Sigmoid colon (tissue), 4 donors: Measurements from ENCODE around the gene RCOR1.

Experiments used
- EP300 ChIP-seq, 4 donors: sonication (generic); formaldehyde crosslinking; IDR thresholded peaks; one replicate each; pipeline ENCODE4 v1.6.1; 2017; ENCODE audit warnings: antibody characterized with exemption in 4 of 4
- POLR2A ChIP-seq, 2 donors: fragments of 450-650 bp; IDR thresholded peaks; one replicate each; pipeline ENCODE4 v1.6.1; 2016; ENCODE audit warnings: antibody characterized with exemption in 2 of 2, mild to moderate bottlenecking in 2 of 2, moderate library complexity in 2 of 2
- POLR2AphosphoS5 ChIP-seq, 4 donors: sonication (generic); formaldehyde crosslinking; IDR thresholded peaks; one replicate each; pipeline ENCODE4 v1.6.1; 2017; ENCODE audit warnings: antibody characterized with exemption in 4 of 4
- TF ChIP-seq, protein P1 (sequence below), 4 experiments: fragments of 450-650 bp in 3 of 4; fragments of 200-600 bp in 1 of 4; IDR thresholded peaks; one replicate each; pipeline ENCODE4 v1.5.1; 2016 to 2019; ENCODE audit warnings: antibody characterized with exemption in 4 of 4, mild to moderate bottlenecking in 3 of 4, moderate library complexity in 2 of 4

DNA sequence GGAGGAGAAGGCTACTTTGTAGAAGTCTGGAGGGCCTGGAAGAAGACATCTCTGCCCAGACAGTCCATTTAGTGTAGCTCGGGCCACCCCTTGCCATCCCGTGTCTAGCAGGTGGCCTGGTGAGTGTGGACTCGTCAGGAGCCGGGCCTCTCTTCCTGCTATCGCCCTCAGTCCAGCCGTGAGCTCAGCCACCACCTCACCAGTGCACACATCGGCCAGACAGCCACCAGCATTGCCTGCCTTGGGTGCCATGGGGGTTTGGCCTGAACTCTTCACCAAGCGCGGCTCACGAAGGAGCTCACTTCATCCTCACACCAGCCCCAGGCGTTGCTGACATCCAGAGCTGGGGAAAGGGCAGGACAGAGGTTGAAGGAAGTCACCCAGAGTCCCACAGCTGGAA lies 165.2 kb downstream of the RCOR1 start:
- TF ChIP-seq, protein P1, sequence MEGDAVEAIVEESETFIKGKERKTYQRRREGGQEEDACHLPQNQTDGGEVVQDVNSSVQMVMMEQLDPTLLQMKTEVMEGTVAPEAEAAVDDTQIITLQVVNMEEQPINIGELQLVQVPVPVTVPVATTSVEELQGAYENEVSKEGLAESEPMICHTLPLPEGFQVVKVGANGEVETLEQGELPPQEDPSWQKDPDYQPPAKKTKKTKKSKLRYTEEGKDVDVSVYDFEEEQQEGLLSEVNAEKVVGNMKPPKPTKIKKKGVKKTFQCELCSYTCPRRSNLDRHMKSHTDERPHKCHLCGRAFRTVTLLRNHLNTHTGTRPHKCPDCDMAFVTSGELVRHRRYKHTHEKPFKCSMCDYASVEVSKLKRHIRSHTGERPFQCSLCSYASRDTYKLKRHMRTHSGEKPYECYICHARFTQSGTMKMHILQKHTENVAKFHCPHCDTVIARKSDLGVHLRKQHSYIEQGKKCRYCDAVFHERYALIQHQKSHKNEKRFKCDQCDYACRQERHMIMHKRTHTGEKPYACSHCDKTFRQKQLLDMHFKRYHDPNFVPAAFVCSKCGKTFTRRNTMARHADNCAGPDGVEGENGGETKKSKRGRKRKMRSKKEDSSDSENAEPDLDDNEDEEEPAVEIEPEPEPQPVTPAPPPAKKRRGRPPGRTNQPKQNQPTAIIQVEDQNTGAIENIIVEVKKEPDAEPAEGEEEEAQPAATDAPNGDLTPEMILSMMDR (IDR thresholded peaks at IDR 0.05), result no peak
- TF ChIP-seq POLR2A (IDR thresholded peaks at IDR 0.05), result no peak
- no peak for TF ChIP-seq POLR2AphosphoS5 (IDR thresholded peaks at IDR 0.05)
- no peak for TF ChIP-seq EP300 (IDR thresholded peaks at IDR 0.05)
